ENCODE data around the gene FBXL14. TPM values are rescaled to one million over a fixed set of nuclear protein-coding genes. Genes with fewer than 3 reads are reported as not detected.

FBXL14 gene
- total and polyA plus RNA-seq, 7 experiments from 2014 or later: 15.1 to 43.8 (median 28.1) TPM

GRCh38 chr12:1613860-1614259, 19.5 kb upstream of the FBXL14 start:
- no peak overlapping the region for H3K4me3 Mint-ChIP-seq
- no peaks in the 10 kb centered on the region for H3K36me3 ChIP-seq (ENCODE audit: control insufficient read depth in 2 of 3, insufficient read depth in 3 of 3, low read length in 3 of 3)
- H3K27me3 ChIP-seq (ENCODE audit: control insufficient read depth in 2 of 2, insufficient read depth in 2 of 2, low read length in 2 of 2): no peaks in the 10 kb centered on the region
- ChIA-PET POLR2A (no interaction called here), CTCF (no interaction called here)
- no peaks in the 10 kb centered on the region for H3K9me3 Mint-ChIP-seq
- no peak overlapping the region for H3K27ac Mint-ChIP-seq
- peaks cover 0 to 14% (median 8%) of the 10 kb centered on the region in 7 donors for H3K4me1 Mint-ChIP-seq
- intact Hi-C loops (cut with micrococcal nuclease): no loop called here
- DNase-seq: no peak
- no peak overlapping the region for H3K4me3 ChIP-seq (ENCODE audit: low read length)
- H3K4me1 ChIP-seq (ENCODE audit: control insufficient read depth in 2 of 2, insufficient read depth in 2 of 2, low read length in 2 of 2): no peaks in the 10 kb centered on the region
- no peak for ATAC-seq
- no peaks in the 10 kb centered on the region for H3K9me3 ChIP-seq (ENCODE audit: control insufficient read depth in 2 of 3, low read length in 3 of 3)
- H3K27me3 Mint-ChIP-seq: peaks cover 0 to 25% (median 0%) of the 10 kb centered on the region in 5 donors
- no peak overlapping the region for H3K27ac ChIP-seq (ENCODE audit: low read depth, low read length)
- no peaks in the 10 kb centered on the region for H3K36me3 Mint-ChIP-seq

- CTCF ChIA-PET: interaction anchor here (1.1 kb wide), 1 partner anchor 494 kb away, joined by 3 read pairs; no protein-coding TSS in a partner anchor
- H3K4me3 ChIP-seq (ENCODE audit: low read length): no peak overlapping the region
- Mint-ChIP-seq H3K27me3 (peaks cover 0 to 22% (median 0%) of the 10 kb centered on the region in 5 donors), H3K9me3 (no peaks in the 10 kb centered on the region), H3K27ac (no peak overlapping the region), H3K36me3 (no peaks in the 10 kb centered on the region), H3K4me3 (no peak overlapping the region), H3K4me1 (peaks cover 0 to 12% (median 8%) of the 10 kb centered on the region in 7 donors)
- H3K4me1 ChIP-seq (ENCODE audit: control insufficient read depth in 2 of 2, insufficient read depth in 2 of 2, low read length in 2 of 2): no peaks in the 10 kb centered on the region
- DNase-seq: no peak
- no peaks in the 10 kb centered on the region for H3K36me3 ChIP-seq (ENCODE audit: control insufficient read depth in 2 of 3, insufficient read depth in 3 of 3, low read length in 3 of 3)
- no peak for ATAC-seq
- intact Hi-C loops (cut with micrococcal nuclease): no loop called here
- POLR2A ChIA-PET: no interaction called here
- no peak overlapping the region for H3K27ac ChIP-seq (ENCODE audit: low read depth, low read length)
- no peaks in the 10 kb centered on the region for H3K27me3 ChIP-seq (ENCODE audit: control insufficient read depth in 2 of 2, insufficient read depth in 2 of 2, low read length in 2 of 2)
- H3K9me3 ChIP-seq (ENCODE audit: control insufficient read depth in 2 of 3, low read length in 3 of 3): no peaks in the 10 kb centered on the region
Observed at GRCh38 chr12:1611803-1612572, 17.6 kb upstream of the FBXL14 start.

DNA sequence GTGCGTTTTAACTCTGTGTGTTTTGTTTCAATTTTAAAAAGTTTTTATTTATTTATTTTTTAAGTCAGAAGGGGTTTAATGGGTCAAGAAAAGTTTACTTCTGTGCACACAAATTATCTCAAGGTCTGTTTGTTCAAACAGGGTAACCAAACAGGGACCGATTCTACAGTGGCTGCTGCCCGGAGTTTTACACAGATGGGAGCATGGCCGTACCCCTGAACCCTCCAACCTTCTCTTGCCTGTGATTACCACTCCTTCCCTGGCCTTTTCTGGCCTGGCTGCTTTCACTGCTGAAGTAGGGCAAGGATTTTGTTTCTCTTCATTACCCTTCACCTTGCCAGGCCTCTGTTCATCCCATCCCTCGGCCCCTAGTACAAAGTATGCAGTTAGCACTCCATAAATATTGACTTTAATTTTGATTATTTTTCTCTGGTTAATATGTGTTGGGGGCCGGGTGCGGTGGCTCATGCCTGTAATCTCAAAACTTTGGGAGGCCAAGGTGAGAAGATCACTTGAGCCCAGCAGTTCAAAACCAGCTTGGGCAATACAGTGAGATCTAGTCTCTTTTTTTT, 15.8 kb upstream of the FBXL14 start:
- no peak overlapping the region for H3K4me3 ChIP-seq (ENCODE audit: low read length)
- no peaks in the 10 kb centered on the region for H3K9me3 ChIP-seq (ENCODE audit: control insufficient read depth in 2 of 3, low read length in 3 of 3)
- DNase-seq: no peak
- no peak overlapping the region for H3K4me3 Mint-ChIP-seq
- no peaks in the 10 kb centered on the region for H3K36me3 Mint-ChIP-seq
- no peaks in the 10 kb centered on the region for H3K27me3 ChIP-seq (ENCODE audit: control insufficient read depth in 2 of 2, insufficient read depth in 2 of 2, low read length in 2 of 2)
- ATAC-seq: no peak
- CTCF ChIA-PET: interaction anchor here (0.6 kb wide), 1 partner anchor 558 kb away, joined by 4 read pairs; no protein-coding TSS in a partner anchor
- no peak overlapping the region for H3K27ac ChIP-seq (ENCODE audit: low read depth, low read length)
- peaks cover under 1 to 5% of the 10 kb centered on the region in 2 donors for H3K4me1 ChIP-seq (ENCODE audit: control insufficient read depth in 2 of 2, insufficient read depth in 2 of 2, low read length in 2 of 2)
- POLR2A ChIA-PET: no interaction called here
- H3K27ac Mint-ChIP-seq: no peak overlapping the region
- H3K27me3 Mint-ChIP-seq: peaks cover 0 to 25% (median 0%) of the 10 kb centered on the region in 5 donors
- intact Hi-C loops (cut with micrococcal nuclease): no loop called here
- no peaks in the 10 kb centered on the region for H3K9me3 Mint-ChIP-seq
- H3K36me3 ChIP-seq (ENCODE audit: control insufficient read depth in 2 of 3, insufficient read depth in 3 of 3, low read length in 3 of 3): no peaks in the 10 kb centered on the region
- H3K4me1 Mint-ChIP-seq: peaks cover 5 to 9% (median 8%) of the 10 kb centered on the region in 7 donors

DNA sequence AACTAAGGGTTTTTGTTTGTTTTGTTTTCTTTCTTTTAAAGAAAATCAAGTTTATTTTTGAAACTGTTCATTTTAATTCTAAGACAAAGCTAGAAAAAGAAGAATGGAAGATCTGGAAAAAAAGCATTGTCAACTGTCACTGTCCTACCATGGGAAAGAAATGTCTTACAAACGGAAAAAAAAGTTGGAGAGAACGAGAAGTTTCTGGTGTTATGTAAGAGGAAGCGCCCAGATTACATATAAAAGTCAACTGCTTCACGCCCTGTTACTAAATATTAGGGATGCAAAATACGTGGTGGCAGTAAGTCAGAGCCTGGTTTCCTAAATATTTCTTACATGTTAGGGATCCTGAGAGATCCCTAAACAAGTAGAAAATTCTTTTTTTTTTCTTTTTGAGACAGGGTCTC, 14.3 kb upstream of the FBXL14 start:
- Mint-ChIP-seq H3K4me3 (no peak overlapping the region), H3K4me1 (peaks cover 7 to 16% (median 12%) of the 10 kb centered on the region in 7 donors), H3K27me3 (peaks cover 0 to 25% (median 0%) of the 10 kb centered on the region in 5 donors), H3K27ac (no peak overlapping the region), H3K36me3 (no peaks in the 10 kb centered on the region), H3K9me3 (no peaks in the 10 kb centered on the region)
- POLR2A ChIA-PET: no interaction called here
- no peak for DNase-seq
- H3K4me3 ChIP-seq (ENCODE audit: low read length): no peak overlapping the region
- no peak for ATAC-seq
- no peaks in the 10 kb centered on the region for H3K27me3 ChIP-seq (ENCODE audit: control insufficient read depth in 2 of 2, insufficient read depth in 2 of 2, low read length in 2 of 2)
- H3K36me3 ChIP-seq (ENCODE audit: control insufficient read depth in 2 of 3, insufficient read depth in 3 of 3, low read length in 3 of 3): no peaks in the 10 kb centered on the region
- CTCF ChIA-PET: interaction anchor here (1.0 kb wide), 1 partner anchor 490 kb away, joined by 5 read pairs; no protein-coding TSS in a partner anchor
- no peak overlapping the region for H3K27ac ChIP-seq (ENCODE audit: low read depth, low read length)
- peaks cover 4 to 8% of the 10 kb centered on the region in 2 donors for H3K4me1 ChIP-seq (ENCODE audit: control insufficient read depth in 2 of 2, insufficient read depth in 2 of 2, low read length in 2 of 2)
- no peaks in the 10 kb centered on the region for H3K9me3 ChIP-seq (ENCODE audit: control insufficient read depth in 2 of 3, low read length in 3 of 3)
- intact Hi-C loops (cut with micrococcal nuclease): loop anchor here (5.0 to 10.0 kb wide), 2 partner anchors 211 to 404 kb away; no protein-coding TSS in a partner anchor

- Histone ChIP-seq H3K27ac (ENCODE audit: low read depth, low read length) (no peak overlapping the region), H3K4me1 (ENCODE audit: control insufficient read depth in 2 of 2, insufficient read depth in 2 of 2, low read length in 2 of 2) (peaks cover 4 to 8% of the 10 kb centered on the region in 2 donors), H3K9me3 (ENCODE audit: control insufficient read depth in 2 of 3, low read length in 3 of 3) (no peaks in the 10 kb centered on the region), H3K27me3 (ENCODE audit: control insufficient read depth in 2 of 2, insufficient read depth in 2 of 2, low read length in 2 of 2) (no peaks in the 10 kb centered on the region), H3K36me3 (ENCODE audit: control insufficient read depth in 2 of 3, insufficient read depth in 3 of 3, low read length in 3 of 3) (no peaks in the 10 kb centered on the region), H3K4me3 (ENCODE audit: low read length) (no peak overlapping the region)
- H3K9me3 Mint-ChIP-seq: no peaks in the 10 kb centered on the region
- DNase-seq: no peak
- peaks cover 0 to 23% (median 0%) of the 10 kb centered on the region in 5 donors for H3K27me3 Mint-ChIP-seq
- no peaks in the 10 kb centered on the region for H3K36me3 Mint-ChIP-seq
- H3K27ac Mint-ChIP-seq: no peak overlapping the region
- CTCF ChIA-PET: interaction anchor here (0.6 to 1.0 kb wide), 2 partner anchors 120 to 490 kb away, joined by 5 read pairs; no protein-coding TSS in a partner anchor
- no peak for ATAC-seq
- POLR2A ChIA-PET: no interaction called here
- no peak overlapping the region for H3K4me3 Mint-ChIP-seq
- intact Hi-C loops (cut with micrococcal nuclease): loop anchor here (5.0 to 10.0 kb wide), 2 partner anchors 211 to 403 kb away; no protein-coding TSS in a partner anchor
- H3K4me1 Mint-ChIP-seq: peaks cover 7 to 18% (median 13%) of the 10 kb centered on the region in 7 donors
Observed at GRCh38 chr12:1607940-1608712, 13.7 kb upstream of the FBXL14 start.

- H3K36me3 Mint-ChIP-seq: no peaks in the 10 kb centered on the region
- POLR2A ChIA-PET: interaction anchor here (0.7 to 2.0 kb wide), 4 partner anchors 11 to 488 kb away, joined by 4 to 7 read pairs (median 4); partner anchors contain the start of gene FBXL14
- Histone ChIP-seq H3K4me1 (ENCODE audit: control insufficient read depth in 2 of 2, insufficient read depth in 2 of 2, low read length in 2 of 2) (peaks cover 13 to 15% of the 10 kb centered on the region in 2 donors), H3K36me3 (ENCODE audit: control insufficient read depth in 2 of 3, insufficient read depth in 3 of 3, low read length in 3 of 3) (no peaks in the 10 kb centered on the region), H3K27me3 (ENCODE audit: control insufficient read depth in 2 of 2, insufficient read depth in 2 of 2, low read length in 2 of 2) (no peaks in the 10 kb centered on the region), H3K4me3 (ENCODE audit: low read length) (no peak overlapping the region), H3K9me3 (ENCODE audit: control insufficient read depth in 2 of 3, low read length in 3 of 3) (no peaks in the 10 kb centered on the region), H3K27ac (ENCODE audit: low read depth, low read length) (no peak overlapping the region)
- peak overlapping the region; percentile 80 to 94 (median 86) for H3K4me3 Mint-ChIP-seq
- no peaks in the 10 kb centered on the region for H3K9me3 Mint-ChIP-seq
- intact Hi-C loops (cut with micrococcal nuclease): loop anchor here (5.0 to 10.0 kb wide), 2 partner anchors 209 to 401 kb away; no protein-coding TSS in a partner anchor
- ATAC-seq: peak; percentile 49
- H3K27me3 Mint-ChIP-seq: peaks cover 0 to 12% (median 0%) of the 10 kb centered on the region in 5 donors
- peak overlapping the region in 5 of 9 donors; percentile 37 to 85 (median 58) for H3K27ac Mint-ChIP-seq
- CTCF ChIA-PET: interaction anchor here (0.7 to 2.8 kb wide), 6 partner anchors 13 to 488 kb away, joined by 3 to 52 read pairs (median 5); no protein-coding TSS in a partner anchor
- peaks cover 16 to 37% (median 31%) of the 10 kb centered on the region in 7 donors for H3K4me1 Mint-ChIP-seq
- peak in 3 of 9 donors; percentile 27 to 63 (median 37) for DNase-seq
Observed at GRCh38 chr12:1606021-1606622, 11.7 kb upstream of the FBXL14 start.

Data from naive thymus-derived CD4-positive, alpha-beta T cell (primary cell).